K562 (cell line): Measurements from ENCODE around the gene LYSMD4. TPM values are rescaled to one million over a fixed set of nuclear protein-coding genes. Genes with fewer than 3 reads are reported as not detected.

ENCODE experiments used
- ATAC-seq: fragments of 200-7000 bp; cut with Tn5 transposase; 3 replicates; pipeline ENCODE4 v1.9.1; 2020; ENCODE audit warnings: moderate library complexity
- BruUV-seq: library from RNA; stranded (reverse); fragments of 400-500 nt; replicated peaks from 2 replicates; lab custom pipeline; 2021; lab: Mats Ljungman, UMichigan
- CTCF ChIA-PET: fragments of 300-600 bp; formaldehyde crosslinking; extraction: SDS; loops from one replicate; lab custom pipeline; 2021; ENCODE audit warnings: low intra/inter-chr PET ratio; lab: Yijun Ruan, JAX
- POLR2A ChIA-PET: fragments of 300-600, 350-650 bp; sonication (Branson Sonifier 250); formaldehyde crosslinking; extraction: SDS; loops from one replicate; lab custom pipeline; 2021; ENCODE audit warnings: antibody characterized with exemption, inconsistent platforms; lab: Yijun Ruan, JAX
- DNase-seq, 4 experiments: peaks; one replicate each; pipeline versions ENCODE4 v3.0.0 to v3.0.0-alpha.2; 2011 to 2018; ENCODE audit warnings: low spot score in 3 of 4, mixed read lengths in 3 of 4; ENCODE audit errors: extremely low read depth in 1 of 4
- FAIRE-seq: peaks from 2 replicates; lab custom pipeline; 2011; peaks lifted over from hg19 to GRCh38; lab: Jason Lieb, UNC
- H2AFZ ChIP-seq: 2 replicates; pipeline ENCODE4 v1.6.0; 2011; ENCODE audit warnings: low read depth, low read length, control low read depth, inconsistent platforms
- H3K27ac ChIP-seq: fragments of 200-600 bp; 3 replicates; pipeline ENCODE4 v1.8.0; 2011; ENCODE audit warnings: low read depth, mild to moderate bottlenecking, control low read depth, inconsistent platforms, low read length, moderate library complexity, mixed read lengths; ENCODE audit errors: extremely low read depth
- H3K27me3 ChIP-seq, 2 experiments: fragments of 300-600 bp in 1 of 2; 2 replicates in 1 of 2; 3 replicates in 1 of 2; pipeline versions ENCODE4 v1.6.0 to v1.8.0; 2011; ENCODE audit warnings: inconsistent platforms in 2 of 2, low read length in 2 of 2, mild to moderate bottlenecking in 1 of 2, mixed read lengths in 1 of 2, moderate library complexity in 1 of 2; ENCODE audit not compliant: control insufficient read depth in 2 of 2, insufficient read depth in 2 of 2
- H3K36me3 ChIP-seq: fragments of 300-600 bp; 3 replicates; pipeline ENCODE4 v1.8.0; 2011; ENCODE audit warnings: mild to moderate bottlenecking, low read length, inconsistent platforms; ENCODE audit not compliant: control insufficient read depth, insufficient read depth
- H3K4me1 ChIP-seq, 2 experiments: fragments of 200-600 bp in 1 of 2; replicated peaks in 1 of 2; 2 replicates in 1 of 2; 3 replicates in 1 of 2; pipeline versions ENCODE4 v1.5.1 to v1.8.0; 2011; ENCODE audit warnings: inconsistent platforms in 2 of 2, low read length in 2 of 2, mild to moderate bottlenecking in 1 of 2, mixed read lengths in 1 of 2, moderate library complexity in 1 of 2; ENCODE audit not compliant: control insufficient read depth in 2 of 2, insufficient read depth in 2 of 2
- H3K4me2 ChIP-seq: 2 replicates; pipeline ENCODE4 v1.6.1; 2011; ENCODE audit warnings: low read length, control low read depth, inconsistent platforms, mixed read lengths; ENCODE audit not compliant: insufficient read depth
- H3K4me3 ChIP-seq: fragments of 200-600 bp; sonication (generic), shearing (Covaris generic); 2 replicates; pipeline ENCODE4 v1.5.1; 2016; ENCODE audit warnings: control low read depth, inconsistent platforms
- H3K79me2 ChIP-seq: fragments of 200-600 bp; 3 replicates; pipeline ENCODE4 v1.8.0; 2011; ENCODE audit warnings: low read length, inconsistent platforms; ENCODE audit not compliant: control insufficient read depth, insufficient read depth
- H3K9ac ChIP-seq, 2 experiments: 2 replicates each; pipeline versions ENCODE4 v1.6.0 to v1.6.1; 2011; ENCODE audit warnings: low read depth in 2 of 2, low read length in 2 of 2, control low read depth in 1 of 2, inconsistent platforms in 1 of 2, mild to moderate bottlenecking in 1 of 2, mixed read lengths in 1 of 2; ENCODE audit not compliant: insufficient read depth in 1 of 2
- H3K9me1 ChIP-seq: one replicate; pipeline ENCODE4 v1.6.0; 2011; ENCODE audit warnings: inconsistent platforms, mild to moderate bottlenecking, low read length, moderate library complexity; ENCODE audit not compliant: control insufficient read depth, insufficient read depth
- H3K9me3 ChIP-seq: replicated peaks from 2 replicates; pipeline ENCODE4 v1.5.1; 2011; ENCODE audit warnings: low read depth, low read length, inconsistent platforms; ENCODE audit not compliant: control insufficient read depth, insufficient read depth
- H4K20me1 ChIP-seq: replicated peaks from 2 replicates; pipeline ENCODE4 v1.6.1; 2011; ENCODE audit warnings: low read length, inconsistent platforms, mixed read lengths; ENCODE audit not compliant: control insufficient read depth, insufficient read depth
- CCAR2 ChIP-seq: fragments of 200-400 bp; formaldehyde crosslinking; IDR thresholded peaks from 2 replicates; pipeline ENCODE4 v1.6.1; 2017; ENCODE audit warnings: mild to moderate bottlenecking, low read depth, low read length
- DDX20 ChIP-seq: fragments of 450-650 bp; IDR thresholded peaks from 2 replicates; pipeline ENCODE4 v1.6.1; 2016; ENCODE audit warnings: missing genetic modification characterization, low read depth, mild to moderate bottlenecking, missing compliant biosample characterization, moderate library complexity
- FOXO4 ChIP-seq: fragments of 450-650 bp; formaldehyde crosslinking; IDR thresholded peaks from 2 replicates; pipeline ENCODE4 v1.4.0; 2020; ENCODE audit warnings: mild to moderate bottlenecking, moderate library complexity
- NR3C1 ChIP-seq: sonication (generic); formaldehyde crosslinking; IDR thresholded peaks from 2 replicates; pipeline ENCODE4 v1.8.1; 2022; ENCODE audit warnings: missing genetic modification reagents
- WGBS: fragments of 100-300 bp; shearing (Covaris generic); methylation state at CpG from one replicate; pipeline ENCODE4 v1.1.6; 2016; ENCODE audit warnings: low coverage, mixed read lengths; ENCODE audit not compliant: insufficient coverage; ENCODE audit errors: missing lambda C conversion rate; 5-methylcytosine and 5-hydroxymethylcytosine counted together
- in situ Hi-C: fragments of 300-500 bp; cut with MboI; formaldehyde crosslinking; loops from 4 replicates; pipeline ENCODE4 v1.15.0; 2018; ENCODE audit warnings: inconsistent platforms, mixed read lengths
- intact Hi-C: fragments of 100-400 bp; cut with micrococcal nuclease; formaldehyde crosslinking; loops from 2 replicates; pipeline ENCODE4 v1.14.2; 2022
- polyA plus RNA-seq, 8 experiments: library from polyadenylated mRNA; depleted of rRNA in 4 of 8; stranded (reverse) in 5 of 8; unstranded in 3 of 8; fragments of >200 nt; fragmentation: Nextera tagmentation in 2 of 8; fragmentation: Illumina TruSeq in 1 of 8; extraction: Ambion mirVana in 2 of 8; extraction: Trizol in 1 of 8; gene quantifications; 2 replicates each; pipeline versions ENCODE4 v1.2.1 to v1.2.3, GENCODE V29; 2011 to 2014; ENCODE audit warnings: inconsistent platforms in 1 of 8, missing spikeins in 1 of 8
- total RNA-seq, 7 experiments: library from RNA; depleted of rRNA in 6 of 7; stranded (reverse); fragments of >200 nt in 6 of 7; fragmentation: Illumina TruSeq in 2 of 7; extraction: Trizol in 2 of 7; gene quantifications; 2 replicates each; pipeline versions ENCODE4 v1.2.1 to v1.2.3, GENCODE V29; 2011 to 2021; ENCODE audit warnings: low replicate concordance in 1 of 7

Gene LYSMD4
- total and polyA plus RNA-seq, 9 of the 15 experiments (the other 6 are each of a cell fraction or from before 2014, with no cell fraction given), result 0.46 to 3.1 (median 2.0) TPM

DNA sequence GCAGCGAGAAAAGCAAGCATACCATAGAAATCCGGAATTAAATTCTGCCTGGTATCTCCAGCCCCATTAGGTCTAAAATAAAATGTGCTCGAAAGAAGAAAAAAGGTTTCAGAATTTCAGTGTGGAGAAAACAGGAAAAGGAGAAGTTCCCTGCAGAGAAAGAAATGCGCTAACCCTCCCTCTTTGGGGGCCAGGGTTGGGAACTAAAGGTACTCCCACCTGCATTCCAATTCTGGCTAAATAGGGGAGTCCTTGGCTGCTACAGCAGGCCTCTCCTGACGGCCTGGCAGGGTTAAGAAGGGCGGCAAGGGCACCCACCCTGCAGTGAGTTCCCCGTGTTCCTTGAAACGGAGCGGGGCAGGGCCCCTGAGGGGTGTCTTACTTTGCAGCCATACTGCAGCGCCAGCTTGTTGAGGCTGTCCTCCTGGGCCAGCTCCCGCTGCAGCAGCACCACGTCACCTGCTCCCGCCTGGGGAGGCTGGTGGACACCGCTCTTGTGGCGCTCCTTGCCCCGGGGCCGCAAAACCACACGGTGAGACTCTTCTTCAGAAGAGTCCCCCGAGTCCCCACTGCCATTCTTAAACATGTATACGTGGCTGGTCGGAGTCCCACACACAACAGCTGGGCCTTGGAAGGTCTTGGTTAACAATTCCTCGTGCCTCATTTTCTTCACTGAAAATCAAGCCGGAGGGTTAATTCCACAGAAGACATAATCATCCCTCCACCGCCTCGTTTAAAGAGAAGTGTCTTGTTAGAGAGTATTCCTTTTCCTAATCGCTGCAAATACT lies 1.7 kb downstream of the LYSMD4 start:
- H3K9me1 ChIP-seq, result no peaks in the 10 kb centered on the region
- WGBS, result 27% methylated on average over 23 of the region's 26 CpGs
- no TSS peak for BruUV-seq
- intact Hi-C loops, result no loop called here
- TF ChIP-seq DDX20 (tag) (no peak), FOXO4 (no peak), CCAR2 (no peak), NR3C1 (CRISPR knock-in tag) (no peak)
- TF ChIP-seq, all 486 proteins: peak for 0
- no peak for FAIRE-seq
- Histone ChIP-seq H2AFZ (no peak overlapping the region), H3K4me1 (peaks cover 0 to 19% of the 10 kb centered on the region in 2 experiments; a peak in 3 of 5 replicates), H3K9ac (no peak overlapping the region), H3K27me3 (peaks cover 0 to 8% of the 10 kb centered on the region in 2 experiments; a peak in 1 of 5 replicates), H4K20me1 (no peaks in the 10 kb centered on the region), H3K79me2 (no peaks in the 10 kb centered on the region), H3K4me3 (no peak overlapping the region), H3K9me3 (no peaks in the 10 kb centered on the region), H3K4me2 (no peak overlapping the region), H3K27ac (no peak overlapping the region), H3K36me3 (no peaks in the 10 kb centered on the region)
- ATAC-seq, result no peak
- in situ Hi-C loops, result loop anchor here (25.0 kb wide), 1 partner anchor 444 kb away; no protein-coding TSS in a partner anchor
- ChIA-PET CTCF (no interaction called here), POLR2A (interaction anchor here (0.6 kb wide), 1 partner anchor 9 kb away, joined by 4 read pairs; no protein-coding TSS in a partner anchor)
- no peak for DNase-seq
